Tibial nerve (tissue), 4 donors: ENCODE results near the gene CMTM7.

Experiments
- CTCF ChIP-seq, 5 experiments: fragments of 200-600 bp in 3 of 5; fragments of 450-650 bp in 2 of 5; sonication (generic) in 3 of 5; IDR thresholded peaks; one replicate each; pipeline ENCODE4 v1.5.1; 2016 to 2019; ENCODE audit warnings: antibody characterized with exemption in 5 of 5, mild to moderate bottlenecking in 3 of 5, moderate library complexity in 2 of 5
- EP300 ChIP-seq, 2 donors: sonication (generic); formaldehyde crosslinking; IDR thresholded peaks; one replicate each; pipeline ENCODE4 v1.6.1; 2017; ENCODE audit warnings: antibody characterized with exemption in 2 of 2, mild to moderate bottlenecking in 1 of 2
- POLR2A ChIP-seq, 2 donors: fragments of 450-650 bp; IDR thresholded peaks; one replicate each; pipeline ENCODE4 v1.6.1; 2017; ENCODE audit warnings: antibody characterized with exemption in 2 of 2, mild to moderate bottlenecking in 2 of 2, moderate library complexity in 2 of 2

DNA sequence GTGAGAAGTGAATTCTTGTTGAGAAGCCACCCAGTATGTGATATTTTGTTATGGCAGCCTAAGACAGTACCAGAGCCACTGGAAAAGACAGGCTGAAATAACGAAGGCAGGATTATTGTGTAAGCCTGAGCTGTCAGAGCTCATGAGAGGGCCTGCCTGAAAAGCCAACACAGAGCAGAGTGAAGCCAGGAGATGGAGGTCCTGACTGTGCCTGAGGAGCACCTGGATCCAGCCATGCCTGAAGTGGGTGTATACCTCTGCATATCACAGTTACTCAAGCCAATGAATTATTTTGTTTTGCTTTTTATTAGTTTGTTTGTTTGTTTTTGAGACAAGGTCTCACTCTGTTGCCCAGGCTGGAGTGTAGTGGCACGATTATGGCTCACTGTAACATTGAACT lies 4.1 kb upstream of the CMTM7 start:
- TF ChIP-seq CTCF (IDR thresholded peaks at IDR 0.05) (no peak), POLR2A (IDR thresholded peaks at IDR 0.05) (no peak), EP300 (IDR thresholded peaks at IDR 0.05) (no peak)
